PC-9 (cell line): ENCODE results near the gene PRPS1.

Experiments used
- EZH2 ChIP-seq: fragments of 200-600 bp; sonication (generic); IDR thresholded peaks from 2 replicates; pipeline ENCODE4 v1.8.0; 2017; ENCODE audit warnings: antibody characterized with exemption, low read depth
- TF ChIP-seq, protein P1 (sequence below): fragments of 200-600 bp; sonication (generic); conservative IDR thresholded peaks from 2 replicates; pipeline ENCODE4 v1.6.1; 2017; ENCODE audit warnings: mixed run types, antibody characterized with exemption, mild to moderate bottlenecking, moderate library complexity

DNA sequence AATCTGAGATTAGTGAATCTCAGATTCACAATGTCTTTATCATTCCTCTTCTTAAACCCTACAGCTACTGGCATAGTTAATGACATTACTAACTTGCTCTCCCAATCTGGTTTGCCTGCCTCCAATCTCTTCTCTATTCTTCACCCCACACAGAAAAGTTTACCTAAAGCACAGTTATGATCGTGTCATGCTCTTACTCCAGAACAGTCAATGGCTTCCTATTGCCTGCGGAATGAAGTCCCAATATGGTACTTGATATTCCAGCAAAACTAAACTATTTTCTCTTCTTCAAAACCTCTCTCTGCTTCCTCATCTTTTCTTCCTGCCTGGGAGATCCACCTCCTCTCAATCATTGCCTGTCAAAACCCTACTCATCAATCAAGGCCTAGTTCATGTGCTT is 3.4 kb upstream of the PRPS1 start:
- TF ChIP-seq, protein P1, sequence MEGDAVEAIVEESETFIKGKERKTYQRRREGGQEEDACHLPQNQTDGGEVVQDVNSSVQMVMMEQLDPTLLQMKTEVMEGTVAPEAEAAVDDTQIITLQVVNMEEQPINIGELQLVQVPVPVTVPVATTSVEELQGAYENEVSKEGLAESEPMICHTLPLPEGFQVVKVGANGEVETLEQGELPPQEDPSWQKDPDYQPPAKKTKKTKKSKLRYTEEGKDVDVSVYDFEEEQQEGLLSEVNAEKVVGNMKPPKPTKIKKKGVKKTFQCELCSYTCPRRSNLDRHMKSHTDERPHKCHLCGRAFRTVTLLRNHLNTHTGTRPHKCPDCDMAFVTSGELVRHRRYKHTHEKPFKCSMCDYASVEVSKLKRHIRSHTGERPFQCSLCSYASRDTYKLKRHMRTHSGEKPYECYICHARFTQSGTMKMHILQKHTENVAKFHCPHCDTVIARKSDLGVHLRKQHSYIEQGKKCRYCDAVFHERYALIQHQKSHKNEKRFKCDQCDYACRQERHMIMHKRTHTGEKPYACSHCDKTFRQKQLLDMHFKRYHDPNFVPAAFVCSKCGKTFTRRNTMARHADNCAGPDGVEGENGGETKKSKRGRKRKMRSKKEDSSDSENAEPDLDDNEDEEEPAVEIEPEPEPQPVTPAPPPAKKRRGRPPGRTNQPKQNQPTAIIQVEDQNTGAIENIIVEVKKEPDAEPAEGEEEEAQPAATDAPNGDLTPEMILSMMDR = no peak
- TF ChIP-seq EZH2 = no peak
